Left ventricle myocardium superior (tissue), 1 donor: ENCODE measurements around the gene GPC5. TPM values are rescaled to one million over a fixed set of nuclear protein-coding genes. Genes with fewer than 3 reads are reported as not detected.
"Not testable (repeated sequence)": the region's sequence is repeated elsewhere in the genome, so short reads cannot be mapped to it uniquely, and the experiment has no call there.

Experiments used
- ATAC-seq: fragments of 200-7000 bp; cut with Tn5 transposase; one replicate; pipeline ENCODE4 v1.9.1; 2020; ENCODE audit warnings: mild to moderate bottlenecking, moderate library complexity
- DNase-seq: peaks from one replicate; pipeline ENCODE4 v3.0.0-alpha.2; 2020
- intact Hi-C: fragments of 100-400 bp; cut with micrococcal nuclease; formaldehyde crosslinking; loops from one replicate; pipeline ENCODE4 v1.11.0; 2022
- total RNA-seq: library from RNA; stranded (reverse); fragmentation: NEBNext Ultra II Directional; extraction: Animal tissue kit (Norgen Biotek cat#: 25700); gene quantifications from one replicate; pipeline ENCODE4 v1.2.1, GENCODE V29; 2021
- donor health status: DM: no; HTN: yes; CAD: no; lungs with severe emphysema.

Gene GPC5
- total RNA-seq, 1 donor from 2014 or later: 1.8 TPM

DNA sequence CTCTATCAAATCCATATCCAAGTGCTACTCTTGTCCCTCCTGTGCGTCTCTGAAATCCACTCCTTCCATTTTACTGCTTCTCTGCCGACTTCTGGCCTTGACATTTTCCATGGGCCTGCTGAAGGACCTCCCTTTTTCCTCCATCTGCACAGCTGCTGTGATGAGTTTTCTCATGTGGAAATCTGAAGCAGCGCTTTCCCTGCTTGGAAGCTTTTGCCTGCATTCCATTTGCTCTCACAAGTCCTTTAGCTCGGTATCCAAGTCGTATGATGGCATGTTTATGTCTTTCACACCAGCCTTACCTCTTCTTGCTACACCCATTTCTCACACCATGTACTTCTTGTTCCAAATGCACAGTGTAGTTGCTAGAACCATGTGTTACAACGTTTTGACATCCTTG, 328.2 kb downstream of the GPC5 start:
- ATAC-seq (no peak), DNase-seq (no peak)
- intact Hi-C loops: loop anchor here (10.0 kb wide), 1 partner anchor 322 kb away; no protein-coding TSS in a partner anchor

GRCh38 chr13:91729859-91730258, 331.4 kb downstream of the GPC5 start:
- DNase-seq (no peak), ATAC-seq (no peak)
- intact Hi-C loops: loop anchor here (10.0 kb wide), 1 partner anchor 325 kb away; no protein-coding TSS in a partner anchor

DNA sequence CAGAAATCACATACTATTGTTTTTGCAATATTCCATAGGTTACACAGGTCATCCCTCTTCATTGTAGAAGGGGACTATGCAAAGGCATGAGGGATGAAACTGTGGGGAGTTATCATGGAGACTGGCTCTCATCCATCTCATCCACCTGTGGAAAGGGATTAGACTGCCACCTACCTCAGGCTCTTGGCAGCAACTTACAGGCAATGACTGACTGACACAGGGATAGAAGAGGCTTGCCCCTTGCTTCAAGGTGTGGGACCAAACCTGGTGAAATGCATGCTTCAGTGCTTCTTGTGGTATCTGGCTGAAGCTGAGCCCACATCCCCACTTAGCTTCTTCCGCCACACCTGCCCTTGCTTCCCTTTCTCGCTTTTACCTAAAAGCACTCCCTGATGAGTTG, 341.3 kb downstream of the GPC5 start:
- ATAC-seq: no peak
- intact Hi-C loops: no loop called here

DNA sequence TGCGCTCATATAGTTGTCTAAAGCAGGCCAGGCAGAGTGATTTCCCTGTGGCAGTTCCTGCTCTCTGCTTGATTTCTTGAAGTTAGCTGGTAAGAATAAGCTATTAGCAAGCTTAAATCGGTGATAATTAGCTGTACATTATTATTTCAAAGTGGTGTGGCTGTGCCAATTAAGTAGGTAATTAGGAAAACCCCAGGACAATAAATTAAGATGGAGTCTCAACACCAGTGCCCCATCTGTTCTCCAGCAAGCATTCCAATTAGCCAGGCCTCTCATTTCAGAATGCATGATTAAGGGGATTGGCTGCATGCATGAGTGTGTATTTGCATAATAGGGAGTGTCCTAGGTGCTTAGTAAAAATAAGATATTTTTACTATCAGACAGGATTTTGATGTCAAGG, 342.3 kb downstream of the GPC5 start:
- DNase-seq (no peak), ATAC-seq (no peak)
- intact Hi-C loops: no loop called here

More for the DNA sequence above, 341.3 kb downstream of the GPC5 start:
- no peak for DNase-seq

GRCh38 chr13:91741925-91742324, 343.5 kb downstream of the GPC5 start:
- no peak for ATAC-seq
- DNase-seq: no peak
- intact Hi-C loops: no loop called here

GRCh38 chr13:91744284-91744683, 345.9 kb downstream of the GPC5 start:
- ATAC-seq: peak; percentile 52
- intact Hi-C loops: no loop called here
- DNase-seq: no peak

DNA sequence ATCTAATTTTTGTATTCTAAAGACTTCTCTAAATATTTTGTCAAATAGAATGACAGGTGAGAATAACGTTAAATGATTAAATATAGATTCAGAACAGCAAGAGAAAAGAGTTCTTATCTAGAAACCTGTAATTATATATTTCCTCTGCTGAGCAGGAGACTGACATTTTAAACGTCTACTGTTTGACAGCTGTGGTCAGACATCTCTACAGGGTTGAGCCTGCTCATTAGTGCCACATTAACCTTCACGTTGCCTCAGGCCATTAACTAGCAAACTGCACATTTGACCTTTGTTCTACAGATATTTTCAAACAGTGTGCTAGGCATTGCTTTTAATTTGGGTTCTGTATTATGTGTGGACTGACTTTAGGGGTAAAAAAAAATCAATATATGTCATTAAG, 347.5 kb downstream of the GPC5 start:
- ATAC-seq (no peak), DNase-seq (no peak)
- intact Hi-C loops: no loop called here

DNA sequence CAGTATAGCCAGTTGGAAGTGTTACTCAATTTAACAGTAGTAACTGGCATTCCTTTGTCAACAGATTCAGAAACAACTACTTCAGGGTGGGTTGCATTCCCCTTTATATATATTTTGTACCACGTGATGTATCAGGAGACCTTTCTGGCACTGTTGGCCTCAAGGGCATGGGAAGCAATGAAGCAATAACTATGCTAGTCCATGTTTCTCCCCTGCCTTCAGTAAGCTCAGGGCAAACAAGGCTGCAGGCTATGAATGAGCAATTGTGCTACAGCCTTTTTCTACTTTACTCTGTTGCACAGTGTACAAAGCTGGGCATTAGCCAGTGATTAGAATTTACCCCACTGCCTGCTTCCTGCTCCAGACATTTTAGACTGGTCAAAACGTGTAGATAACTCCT, 348.8 kb downstream of the GPC5 start:
- intact Hi-C loops: no loop called here
- no peak for DNase-seq
- no peak for ATAC-seq

- intact Hi-C loops: no loop called here
- DNase-seq: no peak
- no peak for ATAC-seq
These were observed 350.1 kb downstream of the GPC5 start for GRCh38 chr13:91748416-91749089.

DNA sequence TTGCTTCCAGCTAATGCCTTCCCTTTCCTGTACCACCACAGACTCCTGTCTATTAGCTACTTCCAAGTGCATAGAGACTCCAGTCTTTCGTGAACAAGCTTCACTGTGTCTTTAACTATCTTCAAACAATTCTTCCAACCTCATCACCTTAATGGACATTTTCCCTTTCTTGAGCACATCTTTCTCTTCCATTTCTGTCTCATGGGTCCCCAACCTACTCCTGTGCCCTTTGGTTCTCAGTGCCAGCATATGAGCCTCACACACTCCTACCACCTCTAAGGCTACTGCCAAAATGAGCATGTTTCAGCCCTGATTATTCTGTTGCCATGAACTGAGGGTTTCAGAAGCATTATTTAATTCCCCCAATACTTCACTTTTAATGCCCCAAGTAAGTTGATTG, 360.3 kb downstream of the GPC5 start:
- DNase-seq: no peak
- intact Hi-C loops: no loop called here
- ATAC-seq: no peak

- no peak for ATAC-seq
- intact Hi-C loops: no loop called here
- DNase-seq: no peak
These were observed 364.5 kb downstream of the GPC5 start for GRCh38 chr13:91762957-91763356.

DNA sequence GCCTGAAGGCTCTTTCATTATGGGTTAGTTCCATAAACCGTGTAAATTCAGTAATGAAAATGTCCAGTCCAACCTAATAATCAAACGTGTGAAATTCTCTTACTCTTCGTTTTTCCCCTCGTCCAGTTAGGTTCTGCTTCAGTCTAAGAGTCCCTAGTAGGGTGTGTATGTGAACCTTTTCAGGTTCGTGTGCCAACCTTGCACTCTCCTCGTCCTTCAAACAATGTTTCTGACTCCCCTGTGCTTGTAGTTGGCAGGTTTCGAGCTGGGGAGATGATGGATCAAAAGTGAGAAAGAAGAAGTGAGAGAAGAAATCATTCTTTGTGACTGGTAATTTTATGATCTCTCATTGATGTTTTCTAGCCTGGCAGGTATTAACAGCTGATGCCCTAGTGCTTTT, 366.1 kb downstream of the GPC5 start:
- ATAC-seq (no peak), DNase-seq (no peak)
- intact Hi-C loops: no loop called here

GRCh38 chr13:91767651-91768050, 369.2 kb downstream of the GPC5 start:
- intact Hi-C loops: no loop called here
- no peak for DNase-seq
- no peak for ATAC-seq

DNA sequence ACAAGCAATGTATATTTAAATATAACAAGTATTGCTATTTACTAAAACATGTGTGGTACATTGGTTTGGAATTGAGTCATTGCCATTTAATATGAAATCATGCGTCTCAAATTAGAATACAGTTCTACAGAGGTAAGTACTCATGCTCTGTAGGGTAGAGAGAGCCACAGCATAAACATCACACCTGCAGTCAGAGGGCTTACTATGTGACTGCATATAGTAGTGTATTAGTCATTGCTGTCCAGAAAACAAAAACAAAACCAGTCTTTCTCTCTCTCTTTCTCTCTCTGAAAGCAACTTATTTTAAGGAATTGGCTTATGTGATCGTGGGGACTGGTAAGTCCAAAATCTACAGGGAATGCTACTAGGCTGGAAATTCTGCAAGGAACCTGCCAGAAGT, 370.3 kb downstream of the GPC5 start:
- DNase-seq (no peak), ATAC-seq (no peak)
- intact Hi-C loops: no loop called here

GRCh38 chr13:91771229-91771628, 372.8 kb downstream of the GPC5 start:
- intact Hi-C loops: no loop called here
- ATAC-seq (no peak), DNase-seq (no peak)

GRCh38 chr13:91773591-91774227, 375.3 kb downstream of the GPC5 start:
- DNase-seq (no peak), ATAC-seq (no peak)
- intact Hi-C loops: no loop called here

DNA sequence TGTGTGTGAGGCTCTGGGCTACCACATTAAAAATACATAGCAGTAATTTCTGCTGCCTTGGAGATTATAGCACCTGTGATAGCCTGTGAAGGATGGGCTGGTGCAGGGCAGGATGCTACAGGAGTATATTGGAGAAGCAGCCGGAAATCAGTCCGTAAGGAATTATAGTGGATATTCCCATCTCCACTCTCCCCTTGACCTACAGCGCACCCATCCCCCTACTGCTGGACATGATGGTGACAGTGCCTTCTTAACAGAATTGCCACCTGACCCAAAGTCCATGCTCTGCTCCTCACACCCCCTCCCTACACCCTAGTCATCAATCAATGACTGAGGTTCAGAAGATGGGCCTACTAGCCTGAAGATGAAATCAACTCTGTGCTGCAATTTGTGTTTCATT, 376.0 kb downstream of the GPC5 start:
- intact Hi-C loops: no loop called here
- DNase-seq: no peak
- no peak for ATAC-seq

DNA sequence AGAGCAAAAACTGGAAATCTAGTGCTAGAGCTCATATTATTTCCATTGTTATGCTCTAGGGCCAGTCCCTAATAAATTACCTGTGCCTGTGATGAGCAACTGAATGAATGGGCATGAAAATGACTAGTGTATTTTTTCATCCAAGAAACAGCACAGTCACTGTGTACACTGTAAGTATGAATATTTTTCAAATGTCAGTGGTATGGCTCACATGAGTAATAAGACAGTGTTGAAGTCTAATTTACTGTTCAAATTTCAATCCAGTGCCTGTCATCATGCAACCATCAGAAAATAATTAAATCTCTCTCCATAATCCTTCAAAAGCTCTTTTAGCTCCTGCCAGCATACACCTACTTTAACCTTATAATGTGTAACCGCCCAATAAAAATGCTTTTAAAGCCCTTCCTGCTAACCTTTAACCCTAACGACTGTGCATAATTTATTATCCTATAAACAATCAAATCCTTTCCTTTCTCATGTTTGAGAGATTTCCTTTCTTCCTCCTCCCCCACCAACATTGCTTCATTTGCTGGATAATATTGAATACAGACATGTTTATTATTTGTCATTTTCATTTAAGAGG, 378.3 kb downstream of the GPC5 start:
- intact Hi-C loops: no loop called here
- ATAC-seq: no peak
- DNase-seq: no peak

- intact Hi-C loops: no loop called here
- DNase-seq (no peak), ATAC-seq (no peak)
These were observed 379.7 kb downstream of the GPC5 start for GRCh38 chr13:91778123-91778522.

- ATAC-seq, intact Hi-C loops, DNase-seq: not testable (repeated sequence)
These were observed 383.7 kb downstream of the GPC5 start for GRCh38 chr13:91781982-91782691.
